GM12891 (cell line): ENCODE measurements around the gene LY6G5C.

Experiments used
- POLR2A ChIP-seq: IDR thresholded peaks from 2 replicates; pipeline ENCODE4 v1.6.1; 2011; ENCODE audit warnings: low read depth, low read length, control low read depth
- POU2F2 ChIP-seq: IDR thresholded peaks from 2 replicates; pipeline ENCODE4 v1.6.1; 2011; ENCODE audit warnings: low read depth, mild to moderate bottlenecking, control low read depth, low read length, moderate library complexity

DNA sequence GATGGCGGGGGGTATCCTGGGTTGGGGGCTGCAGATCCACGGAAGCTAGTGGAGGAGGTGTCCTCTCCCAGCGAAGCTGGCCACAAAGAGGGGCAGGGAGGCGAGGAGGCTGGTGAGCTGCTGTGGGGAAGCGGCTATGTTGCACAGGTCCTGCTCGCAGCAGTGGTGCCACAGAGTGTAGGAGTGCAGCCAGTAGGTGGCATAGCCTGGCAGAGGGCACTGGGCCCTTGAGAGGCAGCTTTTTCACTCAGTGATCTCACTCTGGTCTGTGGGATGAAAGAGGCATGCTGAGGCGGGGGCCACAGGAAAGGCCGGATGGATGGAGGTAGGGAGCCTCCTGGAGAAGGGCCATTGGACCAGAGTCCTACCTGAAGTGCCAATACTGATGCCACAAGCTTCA lies 31.4 kb upstream of the LY6G5C start:
- TF ChIP-seq POLR2A (no peak), POU2F2 (no peak)
